Measurements from ENCODE around the gene GRM1.

GRM1 gene

GRCh38 chr6:146410851-146411595 lies 382.2 kb downstream of the GRM1 start:
- no peak for TF ChIP-seq CTCF (IDR thresholded peaks at IDR 0.05; ENCODE audit: insufficient read depth, low read depth, low read length, missing control alignments)
- H3K4me3 ChIP-seq (ENCODE audit: low read length), result no peak overlapping the region
- peak; percentile 70 for DNase-seq (ENCODE audit: low read depth)

GRCh38 chr6:146419576-146419975 lies 390.7 kb downstream of the GRM1 start:
- TF ChIP-seq CTCF (IDR thresholded peaks at IDR 0.05; ENCODE audit: insufficient read depth, low read depth, low read length, missing control alignments), result no peak
- no peak for DNase-seq (ENCODE audit: low read depth)
- H3K4me3 ChIP-seq (ENCODE audit: low read length), result no peak overlapping the region

- no peak overlapping the region for H3K4me3 ChIP-seq (ENCODE audit: low read length)
- DNase-seq (ENCODE audit: low read depth), result no peak
- TF ChIP-seq CTCF (IDR thresholded peaks at IDR 0.05; ENCODE audit: insufficient read depth, low read depth, low read length, missing control alignments), result no peak
These were observed 391.4 kb downstream of the GRM1 start for GRCh38 chr6:146420255-146420654.

- no peak for DNase-seq (ENCODE audit: low read depth)
- H3K4me3 ChIP-seq (ENCODE audit: low read length), result no peak overlapping the region
- no peak for TF ChIP-seq CTCF (IDR thresholded peaks at IDR 0.05; ENCODE audit: insufficient read depth, low read depth, low read length, missing control alignments)
These were observed 394.0 kb downstream of the GRM1 start for GRCh38 chr6:146422789-146423375.

GRCh38 chr6:146423452-146423851 lies 394.6 kb downstream of the GRM1 start:
- TF ChIP-seq CTCF (IDR thresholded peaks at IDR 0.05; ENCODE audit: insufficient read depth, low read depth, low read length, missing control alignments), result no peak
- DNase-seq (ENCODE audit: low read depth), result no peak
- no peak overlapping the region for H3K4me3 ChIP-seq (ENCODE audit: low read length)

GRCh38 chr6:146426516-146426915 lies 397.7 kb downstream of the GRM1 start:
- no peak overlapping the region for H3K4me3 ChIP-seq (ENCODE audit: low read length)
- DNase-seq (ENCODE audit: low read depth), result no peak
- TF ChIP-seq CTCF (IDR thresholded peaks at IDR 0.05; ENCODE audit: insufficient read depth, low read depth, low read length, missing control alignments), result no peak

GRCh38 chr6:146429831-146430230 lies 401.0 kb downstream of the GRM1 start:
- H3K4me3 ChIP-seq (ENCODE audit: low read length), result no peak overlapping the region
- DNase-seq (ENCODE audit: low read depth), result no peak
- TF ChIP-seq CTCF (IDR thresholded peaks at IDR 0.05; ENCODE audit: insufficient read depth, low read depth, low read length, missing control alignments), result no peak
